HCT116 (cell line): ENCODE results near the gene DNAJC28. TPM values are rescaled to one million over a fixed set of nuclear protein-coding genes. Genes with fewer than 3 reads are reported as not detected.

Experiments used
- ATAC-seq: fragments of 200-7000 bp; cut with Tn5 transposase; 2 replicates; pipeline ENCODE4 v1.9.1; 2020; ENCODE audit warnings: mild to moderate bottlenecking, moderate library complexity
- BruUV-seq: library from RNA; stranded (reverse); fragments of 400-500 nt; replicated peaks from 2 replicates; lab custom pipeline; 2021; lab: Mats Ljungman, UMichigan
- CTCF ChIA-PET: fragments of 300-600 bp; sonication (Branson Sonifier 250); formaldehyde crosslinking; loops from one replicate; lab custom pipeline; 2021; ENCODE audit warnings: antibody characterized with exemption; lab: Charles Lee
- POLR2A ChIA-PET: fragments of 300-600, 350-600 bp; sonication (Branson Sonifier 250); formaldehyde crosslinking; loops from one replicate; lab custom pipeline; 2021; ENCODE audit warnings: antibody characterized with exemption; lab: Charles Lee
- RAD21 ChIA-PET, 2 experiments: fragments of 300-600 bp; sonication (Branson Sonifier 250); formaldehyde crosslinking; loops; one replicate each; lab custom pipeline; 2023; ENCODE audit warnings: low total read pairs in 2 of 2; ENCODE audit not compliant: uncharacterized antibody in 2 of 2, unreplicated experiment in 2 of 2, low non-redundant PET in 1 of 2; lab: Charles Lee
- DNase-seq: peaks from one replicate; pipeline ENCODE4 v3.0.0-alpha.2; 2010; ENCODE audit warnings: low read depth, low spot score
- H2AFZ ChIP-seq: fragments of 200-600 bp; shearing (Covaris generic), sonication (generic); 2 replicates; pipeline ENCODE4 v1.6.1; 2017; ENCODE audit warnings: low read depth, mixed run types, mixed read lengths, antibody characterized with exemption, low read length; ENCODE audit not compliant: poor library complexity, severe bottlenecking
- H3K27ac ChIP-seq: 2 replicates; pipeline ENCODE4 v1.5.1; 2012; ENCODE audit warnings: low read depth, low read length
- H3K27me3 ChIP-seq: fragments of 200-600 bp; sonication (generic); 2 replicates; pipeline ENCODE4 v1.6.1; 2016; ENCODE audit warnings: mixed run types, low read length, mixed read lengths; ENCODE audit not compliant: insufficient read depth
- H3K36me3 ChIP-seq, 2 experiments: fragments of 200-500 bp in 1 of 2; fragments of 200-600 bp in 1 of 2; sonication (Bioruptor generic) in 1 of 2; sonication (generic) in 1 of 2; 2 replicates each; pipeline versions ENCODE4 v1.5.1 to v1.6.1; 2014 to 2016; ENCODE audit warnings: low read length in 2 of 2, inconsistent platforms in 1 of 2, mixed read lengths in 1 of 2, mixed run types in 1 of 2; ENCODE audit not compliant: insufficient read depth in 2 of 2, control insufficient read depth in 1 of 2
- H3K4me1 ChIP-seq, 2 experiments: fragments of 200-600 bp in 1 of 2; sonication (generic) in 1 of 2; 2 replicates each; pipeline versions ENCODE4 v1.5.1 to v1.6.1; 2012 to 2017; ENCODE audit warnings: low read length in 2 of 2, inconsistent platforms in 1 of 2, mild to moderate bottlenecking in 1 of 2, mixed read lengths in 1 of 2, mixed run types in 1 of 2, moderate library complexity in 1 of 2; ENCODE audit not compliant: insufficient read depth in 2 of 2, control insufficient read depth in 1 of 2
- H3K4me2 ChIP-seq: fragments of 200-600 bp; sonication (generic); 2 replicates; pipeline ENCODE4 v1.6.1; 2017; ENCODE audit warnings: mixed run types, low read length, mixed read lengths
- H3K4me3 ChIP-seq, 2 experiments: fragments of 200-600 bp in 1 of 2; sonication (generic) in 1 of 2; replicated peaks in 1 of 2; 2 replicates each; pipeline ENCODE4 v1.5.1; 2011 to 2016; ENCODE audit warnings: low read length in 2 of 2, control low read depth in 1 of 2, low read depth in 1 of 2, mild to moderate bottlenecking in 1 of 2, mixed read lengths in 1 of 2, mixed run types in 1 of 2
- H3K79me2 ChIP-seq: fragments of 200-600 bp; sonication (generic); 2 replicates; pipeline ENCODE4 v1.6.1; 2017; ENCODE audit warnings: mild to moderate bottlenecking, mixed run types, low read length, moderate library complexity, mixed read lengths; ENCODE audit not compliant: insufficient read depth
- H3K9ac ChIP-seq: fragments of 200-600 bp; sonication (generic); 2 replicates; pipeline ENCODE4 v1.6.1; 2016; ENCODE audit warnings: low read length, mixed read lengths
- H3K9me2 ChIP-seq: fragments of 200-600 bp; sonication (generic), shearing (Covaris generic); 2 replicates; pipeline ENCODE4 v1.6.1; 2017; ENCODE audit warnings: mixed run types, mild to moderate bottlenecking, moderate library complexity; ENCODE audit not compliant: insufficient read depth
- H3K9me3 ChIP-seq, 2 experiments: fragments of 200-500 bp in 1 of 2; fragments of 200-600 bp in 1 of 2; sonication (Bioruptor generic) in 1 of 2; sonication (generic) in 1 of 2; 2 replicates each; pipeline ENCODE4 v1.6.1; 2014 to 2017; ENCODE audit warnings: low read length in 2 of 2, mixed read lengths in 2 of 2, inconsistent platforms in 1 of 2, low read depth in 1 of 2, mild to moderate bottlenecking in 1 of 2, mixed run types in 1 of 2, moderate library complexity in 1 of 2; ENCODE audit not compliant: control insufficient read depth in 1 of 2, insufficient read depth in 1 of 2
- H4K20me1 ChIP-seq: fragments of 200-600 bp; sonication (generic), shearing (Covaris generic); 2 replicates; pipeline ENCODE4 v1.6.1; 2017; ENCODE audit warnings: mixed run types, mild to moderate bottlenecking, moderate library complexity; ENCODE audit not compliant: insufficient read depth
- CEBPB ChIP-seq: IDR thresholded peaks from 2 replicates; pipeline ENCODE4 v1.6.1; 2012; ENCODE audit warnings: low read depth
- EZH2phosphoT487 ChIP-seq: fragments of 200-600 bp; IDR thresholded peaks from 2 replicates; pipeline ENCODE4 v1.6.1; 2018; ENCODE audit warnings: antibody characterized with exemption, borderline replicate concordance
- FOSL1 ChIP-seq: IDR thresholded peaks from 2 replicates; pipeline ENCODE4 v1.6.1; 2012; ENCODE audit warnings: low read depth
- JUND ChIP-seq: IDR thresholded peaks from 2 replicates; pipeline ENCODE4 v1.6.1; 2012
- POLR2A ChIP-seq: IDR thresholded peaks from 2 replicates; pipeline ENCODE4 v1.7.0; 2011; ENCODE audit warnings: borderline replicate concordance; ENCODE audit not compliant: insufficient read depth, insufficient read length; ENCODE audit errors: extremely low read depth
- POLR2AphosphoS5 ChIP-seq: IDR thresholded peaks from 2 replicates; pipeline ENCODE4 v1.6.1; 2011; ENCODE audit warnings: mild to moderate bottlenecking, low read depth, low read length, moderate library complexity
- RAD21 ChIP-seq: IDR thresholded peaks from 2 replicates; pipeline ENCODE4 v1.6.1; 2012; ENCODE audit warnings: low read depth, mild to moderate bottlenecking
- SP1 ChIP-seq: IDR thresholded peaks from 2 replicates; pipeline ENCODE4 v1.6.1; 2012; ENCODE audit warnings: low read depth
- SRF ChIP-seq: IDR thresholded peaks from 2 replicates; pipeline ENCODE4 v1.6.1; 2012; ENCODE audit warnings: low read depth
- YY1 ChIP-seq: IDR thresholded peaks from 2 replicates; pipeline ENCODE4 v1.6.1; 2011; ENCODE audit warnings: low read length, low read depth, moderate library complexity, mild to moderate bottlenecking; ENCODE audit not compliant: insufficient replicate concordance; ENCODE audit errors: extremely low read depth
- ZBTB33 ChIP-seq: IDR thresholded peaks from 2 replicates; pipeline ENCODE4 v1.6.1; 2011; ENCODE audit warnings: mild to moderate bottlenecking, low read length, moderate library complexity; ENCODE audit not compliant: insufficient replicate concordance; ENCODE audit errors: extremely low read depth
- intact Hi-C: fragments of 100-400 bp; cut with micrococcal nuclease; formaldehyde crosslinking; loops from 2 replicates; pipeline ENCODE4 v1.10.0; 2022
- total RNA-seq: library from RNA; stranded (reverse); gene quantifications from one replicate; pipeline ENCODE4 v1.2.1, GENCODE V29; 2021; ENCODE audit not compliant: unreplicated experiment

DNAJC28 gene
- total RNA-seq, 1 experiment from 2014 or later: 0.81 TPM

GRCh38 chr21:33443194-33443593 is 48.3 kb downstream of the DNAJC28 start:
- intact Hi-C loops: loop anchor here (10.0 kb wide), 1 partner anchor 498 kb away; no protein-coding TSS in a partner anchor
- no TSS peak for BruUV-seq

GRCh38 chr21:33441489-33442477 is 49.7 kb downstream of the DNAJC28 start:
- Histone ChIP-seq H3K4me2 (no peak overlapping the region), H3K27me3 (no peaks in the 10 kb centered on the region), H3K9me2 (no peaks in the 10 kb centered on the region), H3K4me1 (peaks cover 3 to 5% of the 10 kb centered on the region in 2 experiments; a peak in 2 of 4 replicates), H2AFZ (no peak overlapping the region), H3K27ac (no peak overlapping the region), H3K9me3 (no peaks in the 10 kb centered on the region), H3K9ac (no peak overlapping the region), H3K36me3 (peaks cover 3 to 8% of the 10 kb centered on the region in 2 experiments; a peak in 2 of 4 replicates), H4K20me1 (no peaks in the 10 kb centered on the region), H3K4me3 (no peak overlapping the region), H3K79me2 (no peaks in the 10 kb centered on the region)
- BruUV-seq: no TSS peak
- DNase-seq (no peak), ATAC-seq (no peak)
- TF ChIP-seq SRF: no peak
- no peak for TF ChIP-seq EZH2phosphoT487
- no peak for TF ChIP-seq POLR2A
- no peak for TF ChIP-seq SP1
- TF ChIP-seq YY1: no peak
- TF ChIP-seq POLR2AphosphoS5: no peak
- no peak for TF ChIP-seq JUND
- TF ChIP-seq FOSL1: no peak
- no peak for TF ChIP-seq ZBTB33
- TF ChIP-seq RAD21: no peak
- intact Hi-C loops: loop anchor here (10.0 kb wide), 1 partner anchor 497 kb away; no protein-coding TSS in a partner anchor
- POLR2A ChIA-PET: no interaction called here
- CTCF ChIA-PET: interaction anchor here (0.9 to 2.5 kb wide), 3 partner anchors 239 to 245 kb away, joined by 3 to 15 read pairs (median 3); no protein-coding TSS in a partner anchor
- RAD21 ChIA-PET: no interaction called here

More at GRCh38 chr21:33443194-33443593, 48.3 kb downstream of the DNAJC28 start:
- DNase-seq (no peak), ATAC-seq (no peak)
- no peaks in the 10 kb centered on the region for H3K27me3 ChIP-seq
- no peak overlapping the region for H3K4me2 ChIP-seq
- H3K4me1 ChIP-seq: peaks cover 3 to 5% of the 10 kb centered on the region in 2 experiments; a peak in 2 of 4 replicates
- peaks cover 0 to under 1% of the 10 kb centered on the region in 2 experiments; a peak in 1 of 4 replicates for H3K36me3 ChIP-seq
- RAD21 ChIA-PET: no interaction called here
- CTCF ChIA-PET: interaction anchor here (1.5 kb wide), 1 partner anchor 240 kb away, joined by 3 read pairs; no protein-coding TSS in a partner anchor
- POLR2A ChIA-PET: no interaction called here
- no peaks in the 10 kb centered on the region for H4K20me1 ChIP-seq
- no peaks in the 10 kb centered on the region for H3K9me2 ChIP-seq
- H3K9ac ChIP-seq: no peak overlapping the region
- H2AFZ ChIP-seq: no peak overlapping the region
- no peak overlapping the region for H3K27ac ChIP-seq
- no peak overlapping the region for H3K4me3 ChIP-seq
- H3K79me2 ChIP-seq: no peaks in the 10 kb centered on the region
- H3K9me3 ChIP-seq: no peaks in the 10 kb centered on the region
- no peak for TF ChIP-seq CEBPB
- no peak for TF ChIP-seq POLR2A
- TF ChIP-seq, all 23 proteins: peak for 0
